Measurements from ENCODE around the gene RNF169. TPM values are rescaled to one million over a fixed set of nuclear protein-coding genes. Genes with fewer than 3 reads are reported as not detected.
A peak's percentile ranks its signal among the peaks of the same experiment; 100 is the strongest.

Gene RNF169
- total and polyA plus RNA-seq, 2 of the 4 experiments (the other 2 are of a cell fraction), result 3.6 to 23.3 TPM

DNA sequence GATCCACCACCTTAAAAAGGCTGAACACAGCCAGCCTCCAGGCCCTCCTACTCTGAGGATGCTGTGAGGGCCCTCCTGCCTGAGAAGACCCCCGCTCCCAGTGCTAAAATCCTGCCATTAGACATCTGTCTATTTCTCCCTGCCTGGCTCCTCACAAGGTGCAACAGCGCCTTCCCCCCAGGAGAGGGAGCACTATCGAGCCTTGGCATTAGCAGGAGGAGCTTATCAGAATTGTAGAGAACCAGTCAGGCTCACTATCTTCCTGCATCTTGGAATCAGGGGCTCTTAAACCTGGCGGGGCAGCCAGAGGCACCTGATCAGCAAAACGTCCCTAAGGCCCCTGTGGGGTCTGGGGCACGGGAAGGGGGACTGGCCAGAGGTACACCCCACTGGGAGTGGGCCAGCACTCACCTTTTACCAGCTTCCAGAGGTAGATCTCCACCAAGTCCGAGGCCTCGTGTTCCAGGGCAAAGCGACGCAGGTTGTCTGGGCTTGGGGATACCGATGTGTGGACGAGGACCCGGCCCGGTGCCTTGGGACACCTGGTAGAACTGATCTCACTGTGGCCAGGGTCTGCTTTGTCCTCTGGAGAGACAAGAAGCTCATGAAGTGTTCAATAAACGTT lies 46.2 kb upstream of the RNF169 start:
- peak overlapping the region; percentile 97 for H2AK5ac ChIP-seq (ENCODE audit: low read depth, low read length)
- CTCF ChIA-PET, result interaction anchor here (0.6 to 7.0 kb wide), 18 partner anchors 8 to 120 kb away, joined by 3 to 66 read pairs (median 4); no protein-coding TSS in a partner anchor
- peak overlapping the region; percentile 83 for H4K5ac ChIP-seq (ENCODE audit: low read depth, low read length)
- H2AK9ac ChIP-seq (replicated peaks; ENCODE audit: low read depth, low read length, poor library complexity), result peak overlapping the region; percentile 38
- H3K79me1 ChIP-seq (ENCODE audit: low read depth in 1 of 2, low read length in 2 of 2), result no peaks in the 10 kb centered on the region
- no peaks in the 10 kb centered on the region for H3K27me3 ChIP-seq (ENCODE audit: control insufficient read depth, insufficient read depth, low read length)
- H3K9me3 ChIP-seq (ENCODE audit: control insufficient read depth, insufficient read depth, low read length), result no peaks in the 10 kb centered on the region
- H4K8ac ChIP-seq (ENCODE audit: low read depth in 2 of 2, low read length in 2 of 2), result peak overlapping the region in 1 of 2 experiments; percentile 37; a peak in 2 of 4 replicates
- H2BK15ac ChIP-seq (ENCODE audit: low read depth, low read length), result peak overlapping the region; percentile 62; the same call in 1 of the 3 replicates
- intact Hi-C loops (cut with micrococcal nuclease), result loop anchor here (1.0 kb wide), 1 partner anchor 24 kb away; no protein-coding TSS in a partner anchor
- H3K4me3 ChIP-seq (ENCODE audit: insufficient read depth, low read depth, low read length), result no peak overlapping the region
- no peak overlapping the region for H3K14ac ChIP-seq (replicated peaks; ENCODE audit: low read depth, low read length)
- H3K4ac ChIP-seq (ENCODE audit: low read depth, low read length), result peak overlapping the region; percentile 63; the same call in 1 of the 2 replicates
- H2AFZ ChIP-seq (replicated peaks; ENCODE audit: low read length, poor library complexity), result peak overlapping the region; percentile 69
- no peak overlapping the region for H3K27ac ChIP-seq (ENCODE audit: insufficient read depth, low read length)
- no peaks in the 10 kb centered on the region for H3K36me3 ChIP-seq (ENCODE audit: control insufficient read depth, insufficient read depth, low read length)
- H4K20me1 ChIP-seq (ENCODE audit: insufficient read depth, low read length), result no peaks in the 10 kb centered on the region
- POLR2A ChIA-PET (ENCODE audit: unreplicated experiment), result interaction anchor here (0.7 to 1.0 kb wide), 2 partner anchors 18 to 94 kb away, joined by 3 to 5 read pairs; no protein-coding TSS in a partner anchor
- H3K4me1 ChIP-seq (ENCODE audit: control insufficient read depth, insufficient read depth, low read length), result peaks cover 2% of the 10 kb centered on the region
- H4K91ac ChIP-seq (ENCODE audit: insufficient read depth, low read depth, low read length), result peak overlapping the region; percentile 54; the same call in 1 of the 2 replicates
- no peak overlapping the region for H3K23ac ChIP-seq (ENCODE audit: low read depth, low read length)
- peaks cover 8% of the 10 kb centered on the region for H3K9me1 ChIP-seq (ENCODE audit: insufficient read depth, low read length)
- dilution Hi-C loops (cut with HindIII; ENCODE audit: low sequenced_read_pairs, unreplicated experiment), result no loop called here
- peak; percentile 76 for DNase-seq
- no peak overlapping the region for H3K56ac ChIP-seq (ENCODE audit: extremely low read depth, insufficient read depth, low read length)
- H3K18ac ChIP-seq (ENCODE audit: low read depth, low read length), result peak overlapping the region; percentile 62
- TF ChIP-seq, protein P1, sequence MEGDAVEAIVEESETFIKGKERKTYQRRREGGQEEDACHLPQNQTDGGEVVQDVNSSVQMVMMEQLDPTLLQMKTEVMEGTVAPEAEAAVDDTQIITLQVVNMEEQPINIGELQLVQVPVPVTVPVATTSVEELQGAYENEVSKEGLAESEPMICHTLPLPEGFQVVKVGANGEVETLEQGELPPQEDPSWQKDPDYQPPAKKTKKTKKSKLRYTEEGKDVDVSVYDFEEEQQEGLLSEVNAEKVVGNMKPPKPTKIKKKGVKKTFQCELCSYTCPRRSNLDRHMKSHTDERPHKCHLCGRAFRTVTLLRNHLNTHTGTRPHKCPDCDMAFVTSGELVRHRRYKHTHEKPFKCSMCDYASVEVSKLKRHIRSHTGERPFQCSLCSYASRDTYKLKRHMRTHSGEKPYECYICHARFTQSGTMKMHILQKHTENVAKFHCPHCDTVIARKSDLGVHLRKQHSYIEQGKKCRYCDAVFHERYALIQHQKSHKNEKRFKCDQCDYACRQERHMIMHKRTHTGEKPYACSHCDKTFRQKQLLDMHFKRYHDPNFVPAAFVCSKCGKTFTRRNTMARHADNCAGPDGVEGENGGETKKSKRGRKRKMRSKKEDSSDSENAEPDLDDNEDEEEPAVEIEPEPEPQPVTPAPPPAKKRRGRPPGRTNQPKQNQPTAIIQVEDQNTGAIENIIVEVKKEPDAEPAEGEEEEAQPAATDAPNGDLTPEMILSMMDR (conservative IDR thresholded peaks at IDR 0.05; ENCODE audit: low read depth, low read length), result peak; percentile 95
- TF ChIP-seq NFE2L2 (IDR thresholded peaks at IDR 0.05; ENCODE audit: low read depth, low read length) (no peak), MAZ (IDR thresholded peaks at IDR 0.05; ENCODE audit: borderline replicate concordance, low read depth, low read length) (peak; percentile 15; the same call in 1 of the 2 replicates), RAD21 (IDR thresholded peaks at IDR 0.05; ENCODE audit: low read length) (peak; percentile 83), SMC3 (IDR thresholded peaks at IDR 0.05; ENCODE audit: low read depth, low read length) (peak; percentile 96)
- H3K4me2 ChIP-seq (ENCODE audit: low read depth, low read length), result no peak overlapping the region
- no peak overlapping the region for H3K9ac ChIP-seq (ENCODE audit: low read depth, low read length)
- BruUV-seq (replicated peaks), result no TSS peak
- peak overlapping the region; percentile 80; the same call in 1 of the 2 replicates for H2BK120ac ChIP-seq (ENCODE audit: low read depth, low read length)
- ATAC-seq (ENCODE audit: low read depth), result peak; percentile 97
- H2BK5ac ChIP-seq (ENCODE audit: low read depth, low read length, poor library complexity, severe bottlenecking), result peak overlapping the region; percentile 27
- in situ Hi-C loops (cut with MboI; ENCODE audit: low sequenced_read_pairs), result no loop called here
- WGBS, 2 experiments (ENCODE audit: extremely low coverage in 2 of 2, insufficient read length in 1 of 2), result 80% methylated on average over 7 of the region's 15 CpGs; no CpG with 5 or more reads in 1 of the 2 experiments
- peak overlapping the region; percentile 79; the same call in 1 of the 2 replicates for H2BK20ac ChIP-seq (ENCODE audit: low read depth, low read length)
